Measurements from ENCODE around the gene ZBTB12. TPM values are rescaled to one million over a fixed set of nuclear protein-coding genes. Genes with fewer than 3 reads are reported as not detected.

Gene ZBTB12
- total and polyA plus RNA-seq, 2 of the 4 experiments (the other 2 are of a cell fraction): 2.0 to 8.5 TPM

- TF ChIP-seq CTCF (conservative IDR thresholded peaks at IDR 0.05; ENCODE audit: low read depth, low read length) (no peak), MAZ (IDR thresholded peaks at IDR 0.05; ENCODE audit: borderline replicate concordance, low read depth, low read length) (no peak), RAD21 (IDR thresholded peaks at IDR 0.05; ENCODE audit: low read length) (no peak), FOS (IDR thresholded peaks at IDR 0.05; ENCODE audit: low read depth, low read length) (no peak), RCOR1 (IDR thresholded peaks at IDR 0.05; ENCODE audit: insufficient replicate concordance, low read length) (no peak)
Observed at GRCh38 chr6:31887173-31888007, 14.5 kb downstream of the ZBTB12 start (continued).

Data from IMR-90 (cell line).